Endodermal cell (in vitro differentiated cells): ENCODE measurements around the gene CCL27. TPM values are rescaled to one million over a fixed set of nuclear protein-coding genes. Genes with fewer than 3 reads are reported as not detected.
A peak's percentile ranks its signal among the peaks of the same experiment; 100 is the strongest.
"Not testable (repeated sequence)": the region's sequence is repeated elsewhere in the genome, so short reads cannot be mapped to it uniquely, and the experiment has no call there.

Experiments
- DNase-seq: peaks from one replicate; pipeline ENCODE4 v3.0.0-alpha.2; 2017
- H3K27ac ChIP-seq: 2 replicates; pipeline ENCODE4 v1.5.1; 2013; ENCODE audit warnings: mild to moderate bottlenecking, low read depth, low read length, moderate library complexity
- H3K27me3 ChIP-seq: 2 replicates; pipeline ENCODE4 v1.6.1; 2013; ENCODE audit warnings: mild to moderate bottlenecking, low read length, moderate library complexity; ENCODE audit not compliant: insufficient read depth, control insufficient read depth, poor library complexity, severe bottlenecking
- H3K36me3 ChIP-seq: 2 replicates; pipeline ENCODE4 v1.7.0; 2013; ENCODE audit warnings: mild to moderate bottlenecking, low read length, moderate library complexity; ENCODE audit not compliant: control insufficient read depth, insufficient read depth
- H3K4me1 ChIP-seq: one replicate; pipeline ENCODE4 v1.7.0; 2013; ENCODE audit warnings: low read length; ENCODE audit not compliant: control insufficient read depth, insufficient read depth
- H3K4me3 ChIP-seq: 2 replicates; pipeline ENCODE4 v1.5.1; 2013; ENCODE audit warnings: mild to moderate bottlenecking, low read length, moderate library complexity
- H3K9ac ChIP-seq: 2 replicates; pipeline ENCODE4 v1.6.1; 2013; ENCODE audit warnings: mild to moderate bottlenecking, low read length, moderate library complexity; ENCODE audit not compliant: poor library complexity, severe bottlenecking; ENCODE audit errors: extremely low read depth
- H3K9me3 ChIP-seq: 2 replicates; pipeline ENCODE4 v1.6.1; 2013; ENCODE audit warnings: mild to moderate bottlenecking, low read length, moderate library complexity; ENCODE audit not compliant: control insufficient read depth
- H3K27ac Mint-ChIP-seq: 2 replicates; pipeline ENCODE4 v1.8.0; 2020; ENCODE audit warnings: mixed read lengths
- H3K27me3 Mint-ChIP-seq: 2 replicates; pipeline ENCODE4 v1.8.0; 2021; ENCODE audit warnings: mild to moderate bottlenecking, mixed read lengths; ENCODE audit not compliant: insufficient read depth
- H3K36me3 Mint-ChIP-seq: 2 replicates; pipeline ENCODE4 v1.8.0; 2020; ENCODE audit warnings: low read depth, mixed read lengths
- H3K4me1 Mint-ChIP-seq: 2 replicates; pipeline ENCODE4 v1.8.0; 2020; ENCODE audit warnings: mixed read lengths
- H3K4me3 Mint-ChIP-seq: 2 replicates; pipeline ENCODE4 v1.8.0; 2020; ENCODE audit warnings: mild to moderate bottlenecking, moderate library complexity, mixed read lengths
- H3K9me3 Mint-ChIP-seq: 2 replicates; pipeline ENCODE4 v1.8.0; 2020; ENCODE audit warnings: mild to moderate bottlenecking, mixed read lengths
- WGBS, 2 experiments: methylation state at CpG; one replicate each; pipeline versions ENCODE4 v1.1.5 to v1.1.7; 2013; ENCODE audit warnings: missing lambda C conversion rate in 2 of 2, mixed read lengths in 1 of 2; ENCODE audit not compliant: insufficient coverage in 1 of 2, insufficient read length in 1 of 2; 5-methylcytosine and 5-hydroxymethylcytosine counted together
- total RNA-seq, 2 donors: library from RNA; stranded (reverse); fragmentation: NEBNext Ultra II Directional in 1 of 2; extraction: Animal tissue kit (Norgen Biotek cat#: 25700) in 1 of 2; gene quantifications; 2 replicates in 1 of 2; 3 replicates in 1 of 2; pipeline ENCODE4 v1.2.1, GENCODE V29; 2021
- TF ChIP-seq, protein P1 (sequence below): fragments of 200-600 bp; sonication (generic); conservative IDR thresholded peaks from 2 replicates; pipeline ENCODE4 v1.5.0; 2021; ENCODE audit warnings: antibody characterized with exemption, mild to moderate bottlenecking

The CCL27 gene
- total RNA-seq, 2 donors from 2014 or later, result not detected

DNA sequence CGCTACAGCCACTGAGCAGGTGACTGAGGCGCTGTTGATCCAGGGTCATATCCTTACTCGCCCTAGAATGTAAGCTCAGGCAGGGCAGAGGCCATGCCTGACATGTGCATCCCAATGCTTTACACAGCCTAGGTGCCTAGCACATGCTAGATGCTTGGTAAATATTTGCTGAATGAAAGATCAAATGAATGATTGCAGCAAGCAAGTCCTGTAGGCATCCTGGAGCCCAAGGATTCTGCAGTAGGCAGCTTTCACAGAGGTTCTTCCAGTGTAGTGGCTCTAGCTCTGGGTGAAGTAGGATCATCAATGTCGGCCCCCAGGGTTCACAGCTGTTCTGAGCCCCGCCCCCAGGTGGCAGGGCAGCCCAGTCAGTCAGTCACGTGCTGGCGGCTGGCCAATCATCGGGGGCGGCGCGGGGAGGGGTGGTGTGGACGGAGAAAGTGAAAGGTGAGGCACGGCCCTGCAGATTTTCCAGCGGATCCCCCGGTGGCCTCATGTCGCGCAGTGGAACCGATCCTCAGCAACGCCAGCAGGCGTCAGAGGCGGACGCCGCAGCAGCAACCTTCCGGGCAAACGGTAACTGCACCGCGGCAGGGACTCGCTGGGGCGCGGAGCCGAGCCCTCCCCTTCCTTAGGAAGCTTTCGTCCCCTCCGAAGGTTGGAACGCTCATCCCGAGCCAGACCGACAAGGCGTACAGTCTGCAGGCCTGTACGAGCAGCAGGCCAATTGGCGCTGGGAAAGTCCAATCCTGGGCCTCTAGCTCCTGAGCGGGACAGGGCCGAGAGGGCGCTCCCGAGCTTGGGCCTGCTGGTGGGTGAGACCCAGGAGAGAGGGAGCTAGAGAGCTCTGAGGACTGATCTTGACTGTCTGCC is 16.0 kb downstream of the CCL27 start, which contains the start of gene GALT:
TSS of gene GALT (plus strand) at position 465 of the 873 bp plus-strand sequence. CDS start at position 495, 30 bp downstream.
- Mint-ChIP-seq H3K4me1 (peaks cover 30% of the 10 kb centered on the region), H3K9me3 (no peaks in the 10 kb centered on the region), H3K27me3 (no peaks in the 10 kb centered on the region), H3K36me3 (peaks cover 20% of the 10 kb centered on the region), H3K27ac (peak within 1 kb of the TSS; percentile 89), H3K4me3 (peak within 1 kb of the TSS; percentile 83)
- peak within 1 kb of the TSS; percentile 62 for H3K27ac ChIP-seq
- TF ChIP-seq, protein P1, sequence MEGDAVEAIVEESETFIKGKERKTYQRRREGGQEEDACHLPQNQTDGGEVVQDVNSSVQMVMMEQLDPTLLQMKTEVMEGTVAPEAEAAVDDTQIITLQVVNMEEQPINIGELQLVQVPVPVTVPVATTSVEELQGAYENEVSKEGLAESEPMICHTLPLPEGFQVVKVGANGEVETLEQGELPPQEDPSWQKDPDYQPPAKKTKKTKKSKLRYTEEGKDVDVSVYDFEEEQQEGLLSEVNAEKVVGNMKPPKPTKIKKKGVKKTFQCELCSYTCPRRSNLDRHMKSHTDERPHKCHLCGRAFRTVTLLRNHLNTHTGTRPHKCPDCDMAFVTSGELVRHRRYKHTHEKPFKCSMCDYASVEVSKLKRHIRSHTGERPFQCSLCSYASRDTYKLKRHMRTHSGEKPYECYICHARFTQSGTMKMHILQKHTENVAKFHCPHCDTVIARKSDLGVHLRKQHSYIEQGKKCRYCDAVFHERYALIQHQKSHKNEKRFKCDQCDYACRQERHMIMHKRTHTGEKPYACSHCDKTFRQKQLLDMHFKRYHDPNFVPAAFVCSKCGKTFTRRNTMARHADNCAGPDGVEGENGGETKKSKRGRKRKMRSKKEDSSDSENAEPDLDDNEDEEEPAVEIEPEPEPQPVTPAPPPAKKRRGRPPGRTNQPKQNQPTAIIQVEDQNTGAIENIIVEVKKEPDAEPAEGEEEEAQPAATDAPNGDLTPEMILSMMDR, result peak; percentile 66
- H3K36me3 ChIP-seq, result peaks cover 28% of the 10 kb centered on the region
- DNase-seq, result peak; percentile 99
- H3K9me3 ChIP-seq, result no peaks in the 10 kb centered on the region
- peak within 1 kb of the TSS; percentile 65 for H3K9ac ChIP-seq
- H3K4me3 ChIP-seq, result peak within 1 kb of the TSS; percentile 87
- WGBS, 2 experiments, result 6 to 10% methylated on average over 27 to 43 of the region's 43 CpGs
- peaks cover 14% of the 10 kb centered on the region for H3K4me1 ChIP-seq
- H3K27me3 ChIP-seq, result no peaks in the 10 kb centered on the region

DNA sequence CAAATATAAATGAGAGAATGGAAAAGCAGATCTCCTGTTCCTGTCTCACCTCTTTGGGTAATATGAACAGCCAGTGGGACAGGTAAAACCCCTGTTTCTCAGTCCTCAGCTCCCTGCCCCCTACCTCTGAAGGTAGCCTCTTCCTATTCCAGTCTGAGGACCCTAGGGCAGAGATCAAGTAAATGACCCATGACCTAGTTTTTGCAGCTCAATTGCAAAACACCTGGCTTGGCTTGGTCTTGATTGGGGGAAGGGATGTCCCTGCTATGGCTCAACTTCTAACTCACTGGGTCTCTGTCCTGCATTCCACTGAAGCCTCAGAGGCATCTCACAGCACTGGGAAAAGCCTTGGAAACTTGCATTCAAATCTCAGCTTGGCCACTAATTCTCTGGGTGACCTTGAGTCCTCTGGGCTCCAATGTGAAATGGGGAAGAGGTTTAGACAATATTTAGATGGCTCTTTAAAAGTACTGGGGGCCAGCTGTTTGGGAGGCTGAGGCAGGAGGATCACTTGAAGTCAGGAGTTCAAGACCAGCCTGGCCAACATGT is 17.6 kb downstream of the CCL27 start:
- H3K4me3 ChIP-seq, result no peak overlapping the region
- H3K27ac ChIP-seq, result no peak overlapping the region
- H3K27me3 ChIP-seq, result no peaks in the 10 kb centered on the region
- H3K27ac Mint-ChIP-seq, result peak overlapping the region; percentile 71
- H3K36me3 Mint-ChIP-seq, result peaks cover 17% of the 10 kb centered on the region
- no peak for DNase-seq
- no peaks in the 10 kb centered on the region for H3K27me3 Mint-ChIP-seq
- no peaks in the 10 kb centered on the region for H3K9me3 ChIP-seq
- peaks cover 25% of the 10 kb centered on the region for H3K4me1 Mint-ChIP-seq
- TF ChIP-seq, protein P1, result no peak
- peaks cover 19% of the 10 kb centered on the region for H3K36me3 ChIP-seq
- no peaks in the 10 kb centered on the region for H3K9me3 Mint-ChIP-seq
- H3K9ac ChIP-seq, result no peak overlapping the region
- H3K4me1 ChIP-seq, result peaks cover 14% of the 10 kb centered on the region
- peak overlapping the region; percentile 14 for H3K4me3 Mint-ChIP-seq

DNA sequence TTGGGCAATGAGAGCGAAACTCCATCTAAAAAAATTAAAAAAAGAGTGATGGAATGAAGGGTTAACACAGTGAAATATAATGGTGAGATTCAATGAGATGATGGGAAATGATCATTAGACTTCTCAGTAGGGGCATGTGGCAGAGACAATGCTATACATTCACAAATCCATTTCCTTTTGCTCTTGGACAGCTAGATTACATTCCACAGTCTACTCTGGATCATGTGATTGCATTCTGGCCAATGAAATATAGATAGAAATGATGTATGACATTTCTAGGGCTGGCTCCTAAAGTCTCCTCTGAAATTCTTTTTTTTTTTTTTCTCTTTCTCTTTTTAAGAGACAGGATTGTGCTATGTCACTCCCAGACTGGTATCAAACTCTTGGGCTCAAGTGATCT is 19.8 kb downstream of the CCL27 start:
- no peaks in the 10 kb centered on the region for H3K36me3 ChIP-seq
- peaks cover 8% of the 10 kb centered on the region for H3K4me1 ChIP-seq

DNA sequence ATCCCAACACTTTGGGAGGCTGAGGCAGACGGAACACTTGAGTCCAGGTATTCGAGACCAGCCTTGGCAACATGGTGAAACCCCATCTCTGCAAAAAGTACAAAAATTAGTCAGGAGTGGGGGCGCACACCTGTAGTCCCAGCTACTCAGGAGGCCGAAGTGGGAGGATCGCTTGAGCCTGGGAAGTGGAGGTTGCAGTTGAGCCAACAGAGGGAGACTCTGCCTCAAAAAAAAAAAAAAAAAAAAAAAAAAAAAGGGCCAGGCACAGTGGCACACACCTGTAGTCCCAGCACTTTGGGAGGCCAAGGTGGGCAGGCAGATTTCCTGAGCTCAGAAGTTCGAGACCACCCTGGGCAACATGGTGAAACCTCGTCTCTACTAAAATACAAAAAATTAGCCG is 23.1 kb downstream of the CCL27 start:
- not testable (repeated sequence) for H3K4me1 ChIP-seq, H3K9me3 ChIP-seq, DNase-seq, H3K27ac ChIP-seq, H3K27me3 ChIP-seq, H3K4me3 Mint-ChIP-seq, H3K27ac Mint-ChIP-seq, H3K9ac ChIP-seq, H3K36me3 ChIP-seq, H3K27me3 Mint-ChIP-seq, H3K4me3 ChIP-seq, H3K9me3 Mint-ChIP-seq
- 82 to 92% methylated on average over 4 to 8 of the region's 8 CpGs for WGBS, 2 experiments
- Mint-ChIP-seq H3K36me3 (peaks cover 11% of the 10 kb centered on the region), H3K4me1 (peaks cover 19% of the 10 kb centered on the region)

More for the DNA sequence above, 19.8 kb downstream of the CCL27 start:
- 86 to 95% methylated on average over 1 of the region's 1 CpG for WGBS, 2 experiments
- Mint-ChIP-seq H3K4me1 (peaks cover 32% of the 10 kb centered on the region), H3K27ac (no peak overlapping the region), H3K4me3 (no peak overlapping the region), H3K36me3 (no peaks in the 10 kb centered on the region), H3K9me3 (no peaks in the 10 kb centered on the region), H3K27me3 (no peaks in the 10 kb centered on the region)
- TF ChIP-seq, protein P1, result no peak
- Histone ChIP-seq H3K27me3 (no peaks in the 10 kb centered on the region), H3K27ac (no peak overlapping the region), H3K9me3 (no peaks in the 10 kb centered on the region), H3K4me3 (no peak overlapping the region), H3K9ac (no peak overlapping the region)
- no peak for DNase-seq
